Upper lobe of left lung (tissue), 6 donors: ENCODE results near the gene AMZ1. TPM values are rescaled to one million over a fixed set of nuclear protein-coding genes. Genes with fewer than 3 reads are reported as not detected.

Source experiments
- ATAC-seq, 2 donors: fragments of 200-7000 bp; cut with Tn5 transposase; one replicate each; pipeline ENCODE4 v1.9.1; 2022; ENCODE audit warnings: mild to moderate bottlenecking in 2 of 2, moderate library complexity in 2 of 2; ENCODE audit not compliant: low FRiP score in 2 of 2
- DNase-seq, 2 donors: peaks; one replicate each; pipeline ENCODE4 v3.0.0-alpha.2; 2019 to 2020
- H3K27ac ChIP-seq, 4 donors: fragments of 200-600 bp; sonication (generic); one replicate each; pipeline ENCODE4 v1.5.1; 2016 to 2019
- H3K27me3 ChIP-seq, 4 donors: fragments of 200-600 bp; sonication (generic); one replicate each; pipeline ENCODE4 v1.5.1; 2017 to 2019
- H3K36me3 ChIP-seq, 4 donors: fragments of 200-600 bp; sonication (generic); one replicate each; pipeline ENCODE4 v1.5.1; 2016 to 2019
- H3K4me1 ChIP-seq, 4 donors: fragments of 200-600 bp; sonication (generic); one replicate each; pipeline ENCODE4 v1.5.1; 2018 to 2019
- H3K4me3 ChIP-seq, 4 donors: fragments of 200-600 bp; sonication (generic); one replicate each; pipeline ENCODE4 v1.5.1; 2017 to 2019; ENCODE audit warnings: mild to moderate bottlenecking in 2 of 4, moderate library complexity in 1 of 4
- H3K9me3 ChIP-seq, 4 donors: fragments of 200-600 bp; sonication (generic); one replicate each; pipeline ENCODE4 v1.5.1; 2018 to 2019
- CTCF ChIP-seq, 6 experiments: fragments of 450-650 bp in 4 of 6; fragments of 200-600 bp in 2 of 6; sonication (generic) in 2 of 6; IDR thresholded peaks; one replicate each; pipeline ENCODE4 v1.5.1; 2016 to 2019; ENCODE audit warnings: antibody characterized with exemption in 6 of 6
- EP300 ChIP-seq, 4 donors: sonication (generic); formaldehyde crosslinking; IDR thresholded peaks; one replicate each; pipeline ENCODE4 v1.5.1; 2017; ENCODE audit warnings: antibody characterized with exemption in 4 of 4, control low read depth in 2 of 4
- POLR2A ChIP-seq, 4 donors: fragments of 450-650 bp; IDR thresholded peaks; one replicate each; pipeline ENCODE4 v1.5.1; 2016 to 2017; ENCODE audit warnings: antibody characterized with exemption in 4 of 4, mild to moderate bottlenecking in 2 of 4
- POLR2AphosphoS5 ChIP-seq, 2 donors: sonication (generic); formaldehyde crosslinking; IDR thresholded peaks; one replicate each; pipeline ENCODE4 v1.5.1; 2017; ENCODE audit warnings: antibody characterized with exemption in 2 of 2
- WGBS, 2 donors: methylation state at CpG; one replicate each; pipeline ENCODE4 v1.1.5; 2017 to 2018; 5-methylcytosine and 5-hydroxymethylcytosine counted together
- total RNA-seq, 6 donors: library from RNA; depleted of rRNA in 4 of 6; stranded (reverse); fragments of >200 nt in 4 of 6; gene quantifications; one replicate each; pipeline versions ENCODE4 v1.1.0 to v1.2.1, GENCODE V29; 2016 to 2021
- donor health status: DM: no; HTN: no; CAD: no; lungs with moderate emphysema.
- donor health status: DM: no; HTN: yes; CAD: no; lungs with severe emphysema.

Gene AMZ1
- total RNA-seq, 6 donors from 2014 or later, result 0.30 to 16.6 (median 5.3) TPM

GRCh38 chr7:2701832-2702593 is 14.0 kb downstream of the AMZ1 start:
- no peak overlapping the region for H3K4me3 ChIP-seq
- DNase-seq (no peak), ATAC-seq (peak; percentile 24 to 69)
- H3K4me1 ChIP-seq, result peaks cover 0 to 8% (median 0%) of the 10 kb centered on the region in 4 donors
- no peaks in the 10 kb centered on the region for H3K27me3 ChIP-seq
- no peaks in the 10 kb centered on the region for H3K9me3 ChIP-seq
- no peaks in the 10 kb centered on the region for H3K36me3 ChIP-seq
- peak in 1 of 2 donors; percentile 53 for TF ChIP-seq POLR2AphosphoS5 (IDR thresholded peaks at IDR 0.05)
- no peak for TF ChIP-seq EP300 (IDR thresholded peaks at IDR 0.05)
- no peak for TF ChIP-seq CTCF (IDR thresholded peaks at IDR 0.05)
- H3K27ac ChIP-seq, result peak overlapping the region in 1 of 4 donors; percentile 45
- WGBS, 2 donors, result 62 to 81% methylated on average over 12 of the region's 12 CpGs

- ATAC-seq (no peak), DNase-seq (peak in 1 of 2 donors; percentile 81)
- Histone ChIP-seq H3K4me1 (peaks cover 0 to 8% (median 0%) of the 10 kb centered on the region in 4 donors), H3K27me3 (no peaks in the 10 kb centered on the region), H3K27ac (no peak overlapping the region), H3K4me3 (no peak overlapping the region), H3K9me3 (no peaks in the 10 kb centered on the region), H3K36me3 (no peaks in the 10 kb centered on the region)
- 85 to 91% methylated on average over 19 to 22 of the region's 22 CpGs for WGBS, 2 donors
- no peak for TF ChIP-seq POLR2AphosphoS5 (IDR thresholded peaks at IDR 0.05)
- TF ChIP-seq EP300 (IDR thresholded peaks at IDR 0.05), result no peak
- TF ChIP-seq POLR2A (IDR thresholded peaks at IDR 0.05), result no peak
- no peak for TF ChIP-seq CTCF (IDR thresholded peaks at IDR 0.05)
These were observed 14.6 kb downstream of the AMZ1 start for GRCh38 chr7:2702594-2702957.

- ATAC-seq, result no peak
- Histone ChIP-seq H3K4me3 (no peak overlapping the region), H3K4me1 (peaks cover 2 to 12% (median 9%) of the 10 kb centered on the region in 4 donors), H3K9me3 (no peaks in the 10 kb centered on the region), H3K27ac (no peak overlapping the region), H3K36me3 (no peaks in the 10 kb centered on the region), H3K27me3 (no peaks in the 10 kb centered on the region)
- WGBS, 2 donors, result 83 to 88% methylated on average over 8 to 14 of the region's 14 CpGs
- no peak for TF ChIP-seq POLR2A (IDR thresholded peaks at IDR 0.05)
- no peak for TF ChIP-seq CTCF (IDR thresholded peaks at IDR 0.05)
- no peak for TF ChIP-seq POLR2AphosphoS5 (IDR thresholded peaks at IDR 0.05)
- no peak for TF ChIP-seq EP300 (IDR thresholded peaks at IDR 0.05)
- DNase-seq, result no peak
These were observed 17.5 kb downstream of the AMZ1 start for GRCh38 chr7:2705371-2706096.

GRCh38 chr7:2706685-2707126 is 18.7 kb downstream of the AMZ1 start:
- H3K4me3 ChIP-seq, result no peak overlapping the region
- no peak for DNase-seq
- H3K36me3 ChIP-seq, result no peaks in the 10 kb centered on the region
- H3K27me3 ChIP-seq, result no peaks in the 10 kb centered on the region
- no peak for ATAC-seq
- no peaks in the 10 kb centered on the region for H3K9me3 ChIP-seq
- H3K27ac ChIP-seq, result no peak overlapping the region
- 58 to 69% methylated on average over 6 of the region's 6 CpGs for WGBS, 2 donors
- H3K4me1 ChIP-seq, result peaks cover 2 to 23% (median 16%) of the 10 kb centered on the region in 4 donors
- TF ChIP-seq CTCF (IDR thresholded peaks at IDR 0.05), result no peak
